EL (cell line): ENCODE measurements around the gene SCPEP1.
"Not testable (repeated sequence)": the region's sequence is repeated elsewhere in the genome, so short reads cannot be mapped to it uniquely, and the experiment has no call there.

Experiments
- DNase-seq: peaks from one replicate; pipeline ENCODE4 v3.0.0-alpha.2; 2016

Gene SCPEP1

GRCh38 chr17:56977673-56978395 is at the start of gene SCPEP1:
Gene SCPEP1, plus strand, starts transcription at chr17:56978131. Its CDS starts 29 bp downstream, at chr17:56978160.
- peak; percentile 81 for DNase-seq

GRCh38 chr17:56928586-56928985 is 49.3 kb upstream of the SCPEP1 start:
- no peak for DNase-seq

- DNase-seq = no peak
These were observed 48.5 kb upstream of the SCPEP1 start for GRCh38 chr17:56929362-56929969.

- no peak for DNase-seq
These were observed 47.1 kb upstream of the SCPEP1 start for GRCh38 chr17:56930739-56931337.

GRCh38 chr17:56933151-56933745 is 44.7 kb upstream of the SCPEP1 start:
- no peak for DNase-seq

GRCh38 chr17:56933868-56934267 is 44.1 kb upstream of the SCPEP1 start:
- DNase-seq = no peak

GRCh38 chr17:56934280-56934679 is 43.7 kb upstream of the SCPEP1 start:
- DNase-seq = no peak

- no peak for DNase-seq
These were observed 42.5 kb upstream of the SCPEP1 start for GRCh38 chr17:56935461-56935860.

GRCh38 chr17:56936697-56937322 is 41.1 kb upstream of the SCPEP1 start:
- no peak for DNase-seq

GRCh38 chr17:56937687-56938086 is 40.2 kb upstream of the SCPEP1 start:
- peak; percentile 36 for DNase-seq

- DNase-seq = peak; percentile 13
These were observed 39.7 kb upstream of the SCPEP1 start for GRCh38 chr17:56938206-56938605.

GRCh38 chr17:56939869-56940484 is 38.0 kb upstream of the SCPEP1 start:
- DNase-seq = peak; percentile 69

GRCh38 chr17:56943505-56944125 is 34.3 kb upstream of the SCPEP1 start:
- peak; percentile 30 for DNase-seq

GRCh38 chr17:56945938-56946505 is 31.9 kb upstream of the SCPEP1 start:
- no peak for DNase-seq

GRCh38 chr17:56947741-56948140 is 30.2 kb upstream of the SCPEP1 start:
- no peak for DNase-seq

GRCh38 chr17:56948491-56948890 is 29.4 kb upstream of the SCPEP1 start:
- peak; percentile 29 for DNase-seq

GRCh38 chr17:56949595-56949994 is 28.3 kb upstream of the SCPEP1 start:
- DNase-seq = no peak

GRCh38 chr17:56956992-56957391 is 20.9 kb upstream of the SCPEP1 start:
- DNase-seq = no peak

GRCh38 chr17:56960596-56961538 is 17.1 kb upstream of the SCPEP1 start, which contains the start of gene COIL:
Gene COIL, minus strand, starts transcription at chr17:56961050. Its CDS starts 31 bp downstream, at chr17:56961019.
- DNase-seq = peak; percentile 89

GRCh38 chr17:56965241-56965640 is 12.7 kb upstream of the SCPEP1 start:
- DNase-seq = not testable (repeated sequence)

GRCh38 chr17:56965681-56966080 is 12.2 kb upstream of the SCPEP1 start:
- not testable (repeated sequence) for DNase-seq
